Stimulated activated CD4-positive, alpha-beta T cell treated with anti-CD3 and anti-CD28 coated beads, Interleukin-4, amount 100 ng/mL, for 48 hours (primary cell): ENCODE data around the gene TGIF2.
A peak's percentile ranks its signal among the peaks of the same experiment; 100 is the strongest.
"Not testable (repeated sequence)": the region's sequence is repeated elsewhere in the genome, so short reads cannot be mapped to it uniquely, and the experiment has no call there.

Experiments
- DNase-seq, 2 donors: peaks; one replicate each; pipeline ENCODE4 v3.0.0-alpha.2; 2020; ENCODE audit warnings: low read depth in 2 of 2

TGIF2 gene

DNA sequence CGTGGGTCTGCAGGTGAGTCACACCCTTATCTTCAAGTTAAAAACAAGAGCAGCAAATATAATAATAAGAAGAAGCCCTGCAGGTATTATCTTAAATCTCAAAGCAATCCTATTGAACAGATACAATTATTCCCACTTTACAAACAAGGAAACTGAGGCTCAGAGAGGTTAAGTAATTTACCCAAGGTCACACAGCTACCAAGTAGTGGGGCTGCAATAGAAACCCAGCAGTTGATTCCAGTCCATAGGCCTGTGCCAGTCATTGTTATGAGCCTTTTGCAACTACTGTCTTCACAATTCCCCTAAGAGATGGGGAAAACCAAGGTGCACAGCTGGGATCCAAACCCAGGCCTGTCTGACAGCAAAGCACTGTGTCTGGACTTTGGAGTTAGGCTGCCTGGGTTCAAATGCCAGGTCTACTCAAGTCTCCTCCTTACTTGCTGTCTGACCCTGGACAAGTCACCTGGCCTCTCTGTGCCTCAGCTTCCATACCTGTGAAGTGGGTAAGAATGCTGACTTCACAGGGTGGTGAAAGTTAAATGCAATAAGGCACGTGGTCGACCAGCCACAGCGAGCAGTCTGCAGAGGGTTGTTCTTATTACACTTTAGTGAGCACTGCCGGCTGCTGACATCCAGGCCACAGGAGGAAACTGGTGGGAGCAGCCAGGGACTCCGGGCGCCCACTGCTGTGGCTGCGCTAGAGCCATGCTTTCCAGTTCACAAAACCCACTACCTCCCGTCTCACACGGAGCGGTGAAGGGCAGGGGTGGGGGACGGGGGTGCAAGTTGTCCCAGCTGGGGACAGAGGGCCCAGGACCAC, 26.0 kb upstream of the TGIF2 start:
- DNase-seq: no peak

DNA sequence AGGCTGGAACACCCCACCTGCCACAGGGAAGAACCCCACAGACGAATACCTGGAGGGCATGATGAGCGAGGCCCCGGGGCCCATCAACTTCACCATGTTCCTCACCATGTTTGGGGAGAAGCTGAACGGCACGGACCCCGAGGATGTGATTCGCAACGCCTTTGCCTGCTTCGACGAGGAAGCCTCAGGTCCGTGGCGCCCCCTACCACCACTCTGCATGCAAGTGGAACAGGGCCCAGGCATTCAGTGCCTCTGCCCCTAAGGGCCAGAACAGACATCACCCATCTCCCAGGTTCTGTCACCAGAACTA, 25.4 kb upstream of the TGIF2 start:
- no peak for DNase-seq

DNA sequence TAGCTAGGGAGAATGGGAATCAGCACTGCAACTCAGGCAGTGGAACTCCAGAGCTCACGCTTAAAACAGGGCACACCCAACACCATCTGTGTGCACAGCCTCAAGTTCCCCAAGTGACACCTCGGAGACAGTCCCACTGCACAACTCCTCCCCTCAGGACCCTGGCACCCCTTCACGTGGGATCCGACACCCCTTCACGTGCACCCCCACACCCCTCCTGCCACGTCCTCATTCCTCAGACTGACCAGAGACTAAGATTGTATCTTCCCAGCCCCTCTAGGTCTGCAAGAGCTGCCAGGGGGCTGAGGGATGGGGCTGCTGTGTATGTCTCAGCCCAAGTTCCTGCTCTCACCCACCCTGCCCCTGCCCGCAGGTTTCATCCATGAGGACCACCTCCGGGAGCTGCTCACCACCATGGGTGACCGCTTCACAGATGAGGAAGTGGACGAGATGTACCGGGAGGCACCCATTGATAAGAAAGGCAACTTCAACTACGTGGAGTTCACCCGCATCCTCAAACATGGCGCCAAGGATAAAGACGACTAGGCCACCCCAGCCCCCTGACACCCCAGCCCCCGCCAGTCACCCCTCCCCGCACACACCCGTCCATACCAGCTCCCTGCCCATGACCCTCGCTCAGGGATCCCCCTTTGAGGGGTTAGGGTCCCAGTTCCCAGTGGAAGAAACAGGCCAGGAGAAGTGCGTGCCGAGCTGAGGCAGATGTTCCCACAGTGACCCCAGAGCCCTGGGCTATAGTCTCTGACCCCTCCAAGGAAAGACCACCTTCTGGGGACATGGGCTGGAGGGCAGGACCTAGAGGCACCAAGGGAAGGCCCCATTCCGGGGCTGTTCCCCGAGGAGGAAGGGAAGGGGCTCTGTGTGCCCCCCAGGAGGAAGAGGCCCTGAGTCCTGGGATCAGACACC, 24.4 kb upstream of the TGIF2 start:
- DNase-seq: no peak

DNA sequence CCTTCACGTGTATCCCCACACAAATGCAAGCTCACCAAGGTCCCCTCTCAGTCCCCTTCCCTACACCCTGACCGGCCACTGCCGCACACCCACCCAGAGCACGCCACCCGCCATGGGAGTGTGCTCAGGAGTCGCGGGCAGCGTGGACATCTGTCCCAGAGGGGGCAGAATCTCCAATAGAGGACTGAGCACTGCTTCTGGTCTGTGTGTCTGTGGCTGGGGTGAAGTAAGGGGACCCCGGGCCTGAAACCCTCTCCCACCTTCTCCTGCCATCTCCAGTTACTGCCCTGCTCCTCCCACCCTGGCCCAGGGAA, 23.8 kb upstream of the TGIF2 start:
- DNase-seq: no peak

DNA sequence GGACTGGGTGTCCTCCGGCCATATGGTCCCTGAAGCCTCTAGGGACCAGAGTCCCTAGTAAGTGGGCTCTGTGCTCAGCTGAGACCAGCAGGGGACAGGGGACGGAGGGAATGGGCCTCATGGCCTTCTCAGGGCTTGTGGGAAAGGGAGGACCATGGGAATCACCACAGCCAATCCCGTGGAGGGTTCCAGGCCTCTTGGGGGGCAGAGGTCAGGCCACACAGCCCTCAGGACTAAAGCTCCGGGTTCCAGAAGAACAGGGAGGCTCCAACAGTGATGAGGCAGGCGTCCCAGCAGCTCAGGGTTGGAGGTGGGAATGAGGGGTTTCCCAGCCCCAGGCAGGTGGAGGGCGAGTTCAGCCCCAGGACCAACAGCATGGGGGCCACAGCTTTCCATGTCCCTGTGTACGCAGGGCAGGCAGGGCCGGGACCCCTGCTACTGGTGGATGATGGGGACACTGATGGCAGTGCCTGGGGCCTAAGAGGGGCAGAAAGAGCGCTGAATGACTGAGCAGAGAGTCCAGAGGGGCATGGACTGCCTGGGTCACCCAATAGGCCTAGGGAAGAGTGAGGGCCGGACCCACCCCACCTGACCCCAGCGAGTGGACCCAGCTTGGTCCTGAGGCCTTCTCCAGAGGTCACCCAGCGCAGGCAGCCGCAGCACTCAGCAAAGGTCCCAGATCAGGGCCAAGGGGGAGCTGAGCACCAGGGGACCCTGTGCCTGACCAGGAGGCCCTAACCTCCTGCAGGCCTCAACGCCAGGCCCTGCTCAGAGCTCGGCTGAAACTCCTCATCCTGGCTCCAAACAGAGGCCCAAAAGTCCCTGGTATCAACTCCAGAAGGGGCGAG, 23.2 kb upstream of the TGIF2 start:
- DNase-seq: no peak

DNA sequence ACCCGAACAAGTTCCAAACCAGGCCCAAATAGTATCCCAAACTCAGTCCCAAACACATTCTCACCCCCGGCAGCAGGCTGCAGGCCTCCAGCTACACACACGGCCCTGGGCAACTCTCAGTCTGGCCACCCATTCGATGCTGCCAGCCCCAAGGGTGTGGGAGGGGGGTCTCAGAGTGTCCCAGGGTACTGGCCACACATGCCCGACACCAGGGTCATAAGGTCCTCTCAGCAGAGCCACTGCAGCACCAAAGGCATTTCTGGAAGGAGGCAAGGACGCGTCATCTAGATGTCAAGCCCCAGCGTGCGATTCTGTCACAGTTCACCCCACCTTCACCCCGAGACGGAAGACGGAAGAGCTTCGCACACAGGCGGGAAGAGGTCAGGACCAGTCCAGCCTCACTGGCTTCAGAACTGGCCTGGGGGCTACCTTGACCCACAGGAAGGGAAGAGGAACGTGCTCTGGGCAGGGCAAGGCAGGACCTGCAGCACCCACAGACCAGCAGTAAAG, 22.6 kb upstream of the TGIF2 start:
- no peak for DNase-seq

DNA sequence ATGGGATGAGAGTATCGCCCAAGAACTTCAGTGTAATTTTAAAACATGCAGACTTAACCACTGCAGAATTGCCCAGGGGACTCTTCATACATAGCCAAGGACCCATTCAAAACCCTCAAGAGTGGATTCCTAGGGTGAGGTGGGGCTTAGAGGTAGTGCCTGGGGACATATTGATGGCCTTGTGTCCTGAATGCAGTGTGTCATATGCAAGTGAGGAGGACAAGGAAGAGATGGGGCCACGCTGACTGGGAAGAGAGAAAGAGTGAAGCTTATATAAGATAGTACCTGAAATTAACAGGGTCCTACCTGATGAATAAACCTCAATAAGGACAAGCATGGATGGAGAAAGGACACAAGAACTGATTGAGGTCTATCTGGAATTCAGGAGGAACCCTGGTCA, 18.1 kb upstream of the TGIF2 start:
- no peak for DNase-seq

DNA sequence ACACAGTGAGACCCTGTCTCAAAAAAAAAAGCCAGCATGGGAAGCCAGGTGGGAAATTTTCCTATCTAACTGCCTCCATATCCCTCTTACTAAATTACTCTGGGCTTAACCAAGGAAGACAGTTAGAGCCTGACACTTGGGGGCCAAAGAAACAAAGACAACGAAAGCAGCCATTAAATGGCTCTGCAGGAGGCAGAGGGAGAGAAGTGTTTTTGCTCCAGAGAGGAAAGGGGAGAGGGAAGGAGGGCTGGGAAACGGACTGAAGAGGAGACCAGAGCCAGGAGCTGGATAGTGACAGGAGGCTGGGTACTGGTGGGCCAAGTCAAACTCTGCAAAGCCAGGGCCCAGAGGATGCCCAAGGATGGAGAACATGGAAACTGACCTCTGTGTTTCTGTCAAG, 10.7 kb upstream of the TGIF2 start:
- no peak for DNase-seq

DNA sequence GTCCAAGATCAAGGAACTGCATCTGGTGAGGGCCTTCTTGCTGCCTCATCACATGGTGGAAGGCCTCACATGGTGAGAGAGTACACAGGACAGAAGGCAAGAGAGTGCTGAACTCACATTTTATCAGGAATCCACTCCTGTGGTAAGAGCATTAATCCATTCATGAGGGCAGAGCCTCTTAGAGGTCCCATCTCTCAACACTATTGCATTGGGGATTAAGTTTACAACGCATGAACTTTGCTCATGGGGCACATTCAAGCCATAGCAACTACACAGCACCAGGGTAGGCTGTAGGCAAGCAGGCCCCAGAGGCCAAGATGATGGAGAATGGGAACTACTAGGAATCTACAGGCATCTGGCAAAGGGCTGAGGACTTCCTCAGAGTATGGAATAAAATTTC, 10.0 kb upstream of the TGIF2 start:
- no peak for DNase-seq

DNA sequence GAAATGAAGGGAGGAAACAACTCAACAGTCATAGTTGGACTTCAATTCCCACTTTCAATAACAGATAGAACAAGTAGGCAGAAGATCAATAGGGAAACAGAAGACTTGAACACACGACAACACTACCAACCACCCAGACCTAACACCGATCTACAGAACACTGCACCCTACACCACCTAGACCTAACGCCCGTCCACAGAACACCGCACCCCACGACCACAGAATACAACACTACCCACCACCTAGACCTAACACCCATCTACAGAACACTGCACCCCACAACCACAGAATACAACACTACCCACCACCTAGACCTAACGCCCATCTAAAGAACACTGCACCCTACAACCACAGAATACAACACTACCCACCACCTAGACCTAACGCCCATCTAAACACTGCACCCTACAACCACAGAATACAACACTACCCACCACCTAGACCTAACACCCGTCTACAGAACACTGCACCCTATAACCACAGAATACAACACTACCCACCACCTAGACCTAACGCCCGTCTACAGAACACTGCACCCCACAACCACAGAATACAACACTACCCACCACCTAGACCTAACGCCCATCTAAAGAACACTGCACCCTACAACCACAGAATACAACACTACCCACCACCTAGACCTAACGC, 9.2 kb upstream of the TGIF2 start:
- not testable (repeated sequence) for DNase-seq

DNA sequence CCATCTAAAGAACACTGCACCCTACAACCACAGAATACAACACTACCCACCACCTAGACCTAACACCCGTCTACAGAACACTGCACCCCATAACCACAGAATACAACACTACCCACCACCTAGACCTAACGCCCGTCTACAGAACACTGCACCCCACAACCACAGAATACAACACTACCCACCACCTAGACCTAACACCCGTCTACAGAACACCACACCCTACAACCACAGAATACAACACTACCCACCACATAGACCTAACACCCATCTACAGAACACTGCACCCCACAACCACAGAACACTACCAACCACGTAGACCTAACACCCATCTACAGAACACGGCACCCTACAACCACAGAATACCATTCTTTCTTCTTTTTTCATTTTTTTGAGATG, 8.7 kb upstream of the TGIF2 start:
- not testable (repeated sequence) for DNase-seq

DNA sequence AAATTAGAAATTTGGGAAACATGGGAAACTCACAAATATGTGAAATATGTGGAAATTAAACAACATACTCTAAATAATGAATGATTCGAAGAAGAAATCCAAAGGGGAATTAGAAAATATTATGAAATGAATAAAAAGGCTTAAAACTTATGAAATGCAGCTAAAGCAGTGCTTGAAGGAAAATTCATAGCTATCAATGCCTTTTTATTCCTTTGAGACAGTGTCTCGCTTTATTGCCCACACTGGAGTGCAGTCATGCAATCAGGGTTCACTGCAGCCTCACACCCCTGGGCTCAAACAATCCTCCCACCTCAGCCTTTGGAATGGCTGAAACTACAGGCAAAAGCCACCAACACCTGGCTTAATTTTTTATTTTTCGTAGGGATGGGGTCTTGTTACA, 7.9 kb upstream of the TGIF2 start:
- DNase-seq: no peak

DNA sequence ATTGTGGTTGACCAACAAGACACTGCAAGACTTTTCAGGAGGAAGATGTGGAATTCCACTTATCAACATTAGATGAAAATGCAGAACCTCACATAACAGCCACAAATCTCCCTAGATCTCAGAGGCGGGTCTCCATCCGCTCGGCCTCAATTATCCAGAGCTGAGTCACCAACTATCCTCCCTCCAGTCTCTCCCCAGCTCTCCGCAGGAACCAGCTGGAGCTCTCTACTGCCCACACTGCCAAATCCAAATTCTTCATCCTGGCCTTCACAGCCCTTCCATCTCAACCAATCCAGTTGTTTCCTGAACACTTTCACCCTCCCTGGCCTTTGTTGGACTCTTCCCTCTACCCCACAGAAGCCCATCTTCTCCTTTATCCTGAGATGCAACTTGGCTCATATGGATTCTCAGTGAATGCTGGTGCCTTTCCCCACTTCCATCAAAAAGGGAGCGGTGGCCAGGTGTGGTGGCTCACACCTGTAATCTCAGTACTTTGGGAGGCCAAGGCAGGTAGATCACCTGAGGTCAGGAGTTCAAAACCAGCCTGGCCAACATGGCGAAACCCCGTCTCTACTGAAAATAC, 3.5 kb upstream of the TGIF2 start:
- no peak for DNase-seq

DNA sequence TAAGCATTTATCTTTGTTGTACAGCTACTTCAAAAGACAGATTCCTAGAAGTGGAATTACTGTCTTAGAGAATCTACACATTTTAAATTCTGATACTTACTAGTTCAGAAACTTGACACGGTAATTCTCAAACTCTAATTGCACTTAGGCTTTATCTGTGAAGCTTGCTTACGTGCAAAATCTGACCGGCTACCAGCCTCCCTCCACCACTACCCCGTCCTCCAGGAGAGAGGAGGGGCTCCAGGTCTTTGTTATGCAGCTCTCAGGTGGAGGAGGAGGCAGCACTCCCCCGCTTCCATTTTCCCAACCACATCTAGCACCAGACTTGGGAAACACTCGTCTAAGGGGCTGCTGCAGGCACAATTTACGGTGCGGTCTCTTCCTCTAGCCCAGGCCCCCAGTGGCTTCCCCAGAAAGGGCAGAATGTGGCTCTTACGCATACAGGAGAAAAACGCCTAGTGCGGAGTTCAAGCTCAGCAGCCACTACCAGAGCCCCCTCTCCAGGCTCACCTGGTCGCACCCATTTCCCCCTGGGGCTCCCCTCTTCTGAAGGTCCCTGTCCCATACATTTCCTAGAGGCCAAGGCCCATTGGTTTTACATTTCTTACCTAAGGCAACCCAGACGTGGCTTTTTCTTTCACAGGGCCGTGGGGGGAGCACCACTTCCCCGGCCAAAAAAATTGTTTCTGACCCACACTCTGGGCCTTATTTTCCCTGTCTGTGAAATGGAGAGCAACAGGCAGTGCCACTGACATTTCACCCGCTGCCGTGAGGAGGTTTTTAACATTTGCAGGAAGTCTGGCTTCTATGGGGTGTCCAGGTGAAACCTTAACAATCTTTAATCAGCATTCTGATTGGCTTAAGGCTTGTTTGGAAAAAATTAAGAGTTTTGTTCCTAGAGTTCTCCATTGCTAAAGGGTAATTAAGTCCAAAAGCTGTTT, 1.6 kb upstream of the TGIF2 start:
- no peak for DNase-seq

DNA sequence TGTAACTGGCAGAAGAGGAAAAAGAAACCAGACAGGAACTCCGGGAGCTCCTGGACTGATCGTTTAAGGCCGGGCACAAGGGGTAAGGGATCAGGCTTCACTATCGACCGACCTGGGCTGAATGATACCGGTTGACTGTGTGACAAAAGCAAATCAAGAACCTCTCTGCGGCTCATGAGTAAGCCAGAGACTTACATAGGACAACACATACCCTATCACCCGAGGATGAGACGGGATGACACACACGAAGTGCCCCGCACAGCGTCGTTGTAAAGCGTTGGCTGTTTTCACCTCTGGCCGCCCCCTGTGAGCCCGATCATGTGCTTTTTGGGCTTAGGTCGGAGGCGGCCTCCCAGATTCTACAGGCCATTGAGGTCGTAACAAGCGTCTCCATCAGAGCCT, 695 bp upstream of the TGIF2 start:
- peak; percentile 59 to 66 for DNase-seq

DNA sequence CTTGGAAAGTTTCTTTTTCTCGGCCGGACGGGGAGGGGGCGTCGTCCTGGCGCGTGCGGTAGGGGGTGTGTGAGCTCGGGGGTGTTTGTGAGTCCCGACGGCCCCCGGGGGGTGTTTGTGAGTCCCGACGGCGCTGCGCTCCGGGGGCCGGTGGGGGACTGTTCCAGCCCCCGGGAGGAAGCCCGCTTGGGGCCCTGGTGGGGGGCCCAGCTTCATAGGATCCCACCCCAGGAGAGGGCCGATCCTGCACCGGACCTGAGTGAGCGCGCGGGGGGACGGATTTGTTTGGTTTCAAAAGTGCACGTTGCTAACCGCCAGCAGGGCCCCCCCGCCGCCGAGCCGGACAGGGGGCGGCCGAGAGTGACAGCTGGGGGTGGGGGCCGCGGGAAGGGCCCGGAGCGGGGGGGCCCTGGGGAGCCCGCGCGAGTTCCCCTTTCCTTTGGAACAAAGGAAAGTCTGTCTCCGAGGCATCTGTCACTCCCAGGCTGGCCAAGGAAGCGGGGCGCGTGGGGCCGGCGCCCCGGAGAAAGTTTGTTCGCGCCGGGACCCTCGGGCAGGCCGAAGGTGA, 485 bp downstream of the TGIF2 start:
- no peak for DNase-seq

DNA sequence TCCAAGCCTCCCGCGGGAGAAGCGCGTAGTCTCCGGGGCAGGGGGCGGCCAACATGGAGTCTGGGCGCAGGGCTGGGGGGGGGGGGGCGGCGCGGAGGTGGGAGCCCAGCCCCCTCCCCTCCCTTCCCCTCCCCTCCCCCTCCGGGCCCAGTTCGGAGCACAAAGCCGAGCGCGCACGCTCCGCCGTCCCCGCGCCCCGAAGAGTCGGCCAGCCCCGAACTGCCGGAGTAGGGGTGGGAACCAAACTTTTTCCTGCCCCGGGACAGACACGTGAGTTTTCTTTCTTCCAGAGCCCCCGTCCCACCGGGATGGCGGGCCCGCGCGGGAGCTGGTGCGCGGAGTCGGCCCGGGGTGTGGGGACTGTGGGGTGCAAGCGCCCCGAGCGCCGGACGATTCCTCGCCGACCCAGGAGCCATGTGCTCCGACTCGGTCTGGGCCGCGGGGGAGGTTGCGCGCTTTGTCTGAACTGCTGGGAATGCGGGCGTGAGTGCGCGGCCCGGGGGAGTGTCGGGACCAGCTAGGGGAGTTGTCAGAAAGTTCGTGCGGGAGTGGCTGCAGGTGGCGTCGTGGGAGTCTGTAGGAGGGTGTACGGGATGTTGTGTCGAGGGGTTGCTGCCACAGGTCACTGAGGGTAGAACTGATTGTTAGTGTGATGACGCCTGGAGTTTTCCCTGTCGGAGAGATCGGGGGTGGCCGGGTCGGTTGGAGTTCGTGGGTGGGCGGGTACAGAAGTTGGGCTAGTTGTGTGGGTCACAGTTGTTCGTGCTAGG, 1.2 kb downstream of the TGIF2 start:
- DNase-seq: no peak

DNA sequence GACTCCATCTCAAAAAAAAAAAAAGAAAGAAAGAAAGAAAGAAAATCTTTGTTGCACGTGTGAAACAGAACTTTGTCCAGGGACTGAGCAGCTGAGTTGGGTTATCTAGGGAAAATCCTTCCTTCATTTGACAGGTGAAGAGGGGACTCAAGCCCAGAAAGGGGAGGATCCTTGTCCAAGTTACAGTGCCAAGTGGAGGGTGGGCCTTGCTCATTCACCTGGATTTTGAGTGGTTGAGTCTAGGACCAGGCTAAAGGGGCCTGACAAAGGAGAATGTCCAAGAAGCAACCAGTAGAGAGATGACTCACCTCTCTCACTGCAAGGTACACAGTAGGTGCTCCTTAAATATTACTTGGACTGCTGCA, 2.7 kb downstream of the TGIF2 start:
- no peak for DNase-seq

DNA sequence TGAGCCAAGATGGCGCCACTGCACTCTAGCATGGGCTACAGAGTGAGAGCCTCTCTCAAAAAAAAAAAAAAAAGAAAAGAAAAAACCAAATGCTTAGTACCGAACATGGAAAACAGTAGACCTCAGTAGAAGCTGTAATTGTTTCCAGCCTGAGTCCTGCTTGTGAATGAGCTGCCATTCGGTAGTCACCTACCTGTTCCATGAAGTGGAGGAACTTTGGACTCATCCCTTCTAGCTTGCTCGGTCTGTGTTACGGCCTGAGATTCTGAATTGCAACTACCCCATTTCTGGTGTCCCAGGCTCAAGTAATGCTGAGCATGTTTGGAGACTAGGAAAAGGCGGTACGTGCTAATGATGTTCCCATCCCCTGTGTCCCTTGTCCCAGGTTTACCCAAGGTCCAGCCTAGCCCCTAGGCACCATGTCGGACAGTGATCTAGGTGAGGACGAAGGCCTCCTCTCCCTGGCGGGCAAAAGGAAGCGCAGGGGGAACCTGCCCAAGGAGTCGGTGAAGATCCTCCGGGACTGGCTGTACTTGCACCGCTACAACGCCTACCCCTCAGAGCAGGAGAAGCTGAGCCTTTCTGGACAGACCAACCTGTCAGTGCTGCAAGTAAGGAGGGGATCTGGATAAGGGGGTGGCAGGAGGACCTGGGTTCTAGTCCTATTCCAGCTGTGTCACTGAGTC, 5.1 kb downstream of the TGIF2 start:
- DNase-seq: no peak
